ENCODE results near the gene FBN1. TPM values are rescaled to one million over a fixed set of nuclear protein-coding genes. Genes with fewer than 3 reads are reported as not detected.

The FBN1 gene
- total and polyA plus RNA-seq, 10 of the 15 experiments (the other 5 are each of a cell fraction or from before 2014, with no cell fraction given) = 2.2 to 15.3 (median 7.0) TPM

- TF ChIP-seq CUX1 (IDR thresholded peaks at IDR 0.05; ENCODE audit: insufficient replicate concordance, low read depth, low read length) (no peak), IKZF2 (IDR thresholded peaks at IDR 0.05) (no peak), NBN (IDR thresholded peaks at IDR 0.05) (no peak), KLF5 (IDR thresholded peaks at IDR 0.05; ENCODE audit: partially characterized antibody) (no peak), ZBTB11 (CRISPR knock-in tag; IDR thresholded peaks at IDR 0.05) (no peak)
- TF ChIP-seq, protein P1, sequence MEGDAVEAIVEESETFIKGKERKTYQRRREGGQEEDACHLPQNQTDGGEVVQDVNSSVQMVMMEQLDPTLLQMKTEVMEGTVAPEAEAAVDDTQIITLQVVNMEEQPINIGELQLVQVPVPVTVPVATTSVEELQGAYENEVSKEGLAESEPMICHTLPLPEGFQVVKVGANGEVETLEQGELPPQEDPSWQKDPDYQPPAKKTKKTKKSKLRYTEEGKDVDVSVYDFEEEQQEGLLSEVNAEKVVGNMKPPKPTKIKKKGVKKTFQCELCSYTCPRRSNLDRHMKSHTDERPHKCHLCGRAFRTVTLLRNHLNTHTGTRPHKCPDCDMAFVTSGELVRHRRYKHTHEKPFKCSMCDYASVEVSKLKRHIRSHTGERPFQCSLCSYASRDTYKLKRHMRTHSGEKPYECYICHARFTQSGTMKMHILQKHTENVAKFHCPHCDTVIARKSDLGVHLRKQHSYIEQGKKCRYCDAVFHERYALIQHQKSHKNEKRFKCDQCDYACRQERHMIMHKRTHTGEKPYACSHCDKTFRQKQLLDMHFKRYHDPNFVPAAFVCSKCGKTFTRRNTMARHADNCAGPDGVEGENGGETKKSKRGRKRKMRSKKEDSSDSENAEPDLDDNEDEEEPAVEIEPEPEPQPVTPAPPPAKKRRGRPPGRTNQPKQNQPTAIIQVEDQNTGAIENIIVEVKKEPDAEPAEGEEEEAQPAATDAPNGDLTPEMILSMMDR (IDR thresholded peaks at IDR 0.05 in 2 of 3, conservative IDR thresholded peaks at IDR 0.05 in 1 of 3; ENCODE audit: control insufficient read depth in 2 of 3, extremely low read depth in 1 of 3, insufficient read depth in 1 of 3, low read depth in 3 of 3, low read length in 3 of 3) = peak; percentile 61 to 87 (median 79)
Observed at GRCh38 chr15:48507416-48508065, 138.0 kb downstream of the FBN1 start (continued).
